Measurements from ENCODE around the gene PTPA. TPM values are rescaled to one million over a fixed set of nuclear protein-coding genes. Genes with fewer than 3 reads are reported as not detected.

PTPA gene
- total RNA-seq, 2 donors from 2014 or later: 113 to 131 TPM

GRCh38 chr9:129165198-129165597, 54.0 kb downstream of the PTPA start:
- ATAC-seq (no peak), DNase-seq (no peak)
- intact Hi-C loops (cut with DNase I): no loop called here

GRCh38 chr9:129166623-129167557, 55.7 kb downstream of the PTPA start:
- intact Hi-C loops (cut with DNase I): no loop called here
- ATAC-seq: peak; percentile 83 to 84
- peak; percentile 79 for DNase-seq

- ATAC-seq: no peak
- no peak for DNase-seq
- intact Hi-C loops (cut with DNase I): loop anchor here (10.0 kb wide), 4 partner anchors 85 to 445 kb away; no protein-coding TSS in a partner anchor
Observed at GRCh38 chr9:129170229-129170628, 59.0 kb downstream of the PTPA start.

- ATAC-seq: no peak
- DNase-seq: no peak
- intact Hi-C loops (cut with DNase I): loop anchor here (10.0 kb wide), 4 partner anchors 83 to 443 kb away; no protein-coding TSS in a partner anchor
Observed at GRCh38 chr9:129171993-129172751, 61.0 kb downstream of the PTPA start.

GRCh38 chr9:129172816-129173215, 61.6 kb downstream of the PTPA start:
- intact Hi-C loops (cut with DNase I): loop anchor here (10.0 kb wide), 4 partner anchors 82 to 442 kb away; no protein-coding TSS in a partner anchor
- no peak for ATAC-seq
- no peak for DNase-seq

GRCh38 chr9:129173296-129174101, 62.3 kb downstream of the PTPA start:
- no peak for ATAC-seq
- DNase-seq: no peak
- intact Hi-C loops (cut with DNase I): loop anchor here (2.0 to 10.0 kb wide), 6 partner anchors 31 to 441 kb away; no protein-coding TSS in a partner anchor

GRCh38 chr9:129174102-129174723, 63.0 kb downstream of the PTPA start:
- intact Hi-C loops (cut with DNase I): loop anchor here (2.0 to 10.0 kb wide), 6 partner anchors 31 to 441 kb away; no protein-coding TSS in a partner anchor
- ATAC-seq (peak; percentile 51 to 64), DNase-seq (peak; percentile 91)

- intact Hi-C loops (cut with DNase I): loop anchor here (2.0 to 10.0 kb wide), 6 partner anchors 32 to 440 kb away; no protein-coding TSS in a partner anchor
- DNase-seq: peak; percentile 89
- peak; percentile 62 to 75 for ATAC-seq
Observed at GRCh38 chr9:129174724-129175514, 63.7 kb downstream of the PTPA start.

- no peak for ATAC-seq
- intact Hi-C loops (cut with DNase I): loop anchor here (2.0 to 10.0 kb wide), 6 partner anchors 33 to 439 kb away; no protein-coding TSS in a partner anchor
- no peak for DNase-seq
Observed at GRCh38 chr9:129175515-129175824, 64.3 kb downstream of the PTPA start.

- DNase-seq: peak; percentile 83
- intact Hi-C loops (cut with DNase I): loop anchor here (2.0 to 10.0 kb wide), 6 partner anchors 33 to 439 kb away; no protein-coding TSS in a partner anchor
- ATAC-seq: peak; percentile 41 to 47
Observed at GRCh38 chr9:129175825-129176633, 64.8 kb downstream of the PTPA start.

- DNase-seq: peak; percentile 58
- no peak for ATAC-seq
- intact Hi-C loops (cut with DNase I): loop anchor here (10.0 kb wide), 4 partner anchors 78 to 438 kb away; no protein-coding TSS in a partner anchor
Observed at GRCh38 chr9:129176701-129177442, 65.7 kb downstream of the PTPA start.

- DNase-seq (no peak), ATAC-seq (no peak)
- intact Hi-C loops (cut with DNase I): loop anchor here (10.0 kb wide), 4 partner anchors 77 to 437 kb away; no protein-coding TSS in a partner anchor
Observed at GRCh38 chr9:129177443-129177790, 66.2 kb downstream of the PTPA start.

- ATAC-seq: peak; percentile 82 to 86
Observed at GRCh38 chr9:129177791-129178567, 66.8 kb downstream of the PTPA start, which contains the start of gene IER5L. Gene IER5L (minus strand): TSS chr9:129178261. CDS start chr9:129178052, 209 bp downstream.

GRCh38 chr9:129178568-129179382, 67.6 kb downstream of the PTPA start:
- ATAC-seq (no peak), DNase-seq (no peak)
- intact Hi-C loops (cut with DNase I): loop anchor here (10.0 kb wide), 4 partner anchors 76 to 436 kb away; no protein-coding TSS in a partner anchor

More at GRCh38 chr9:129177791-129178567, 66.8 kb downstream of the PTPA start, which contains the start of gene IER5L:
- peak; percentile 96 for DNase-seq
- intact Hi-C loops (cut with DNase I): loop anchor here (10.0 kb wide), 4 partner anchors 77 to 437 kb away; no protein-coding TSS in a partner anchor

Data from left cardiac atrium (tissue), 4 donors.